ENCODE measurements around the gene PFKFB3.
"Not testable (repeated sequence)": the region's sequence is repeated elsewhere in the genome, so short reads cannot be mapped to it uniquely, and the experiment has no call there.

The PFKFB3 gene

GRCh38 chr10:6202098-6202683 lies 541 bp upstream of the PFKFB3 start:
- no peak for DNase-seq (ENCODE audit: low spot score)

- DNase-seq (ENCODE audit: low spot score), result peak; percentile 91
Observed at GRCh38 chr10:6203331-6204062, 765 bp downstream of the PFKFB3 start.

DNA sequence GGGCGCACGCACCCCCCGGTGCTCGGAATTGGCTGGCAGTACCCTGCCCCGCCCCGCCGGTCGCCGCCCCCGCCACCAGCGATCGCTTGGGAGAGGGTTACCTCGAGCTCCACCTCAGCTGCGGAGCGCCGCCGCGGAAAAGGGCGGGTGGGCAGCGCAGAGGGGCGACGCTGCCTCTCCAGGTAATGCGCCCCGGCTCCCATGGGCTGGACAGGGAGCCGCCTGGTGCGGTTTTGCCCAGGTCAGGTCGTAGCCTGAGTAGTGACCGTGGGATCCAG lies 1.3 kb downstream of the PFKFB3 start:
- peak; percentile 72 for DNase-seq (ENCODE audit: low spot score)

DNA sequence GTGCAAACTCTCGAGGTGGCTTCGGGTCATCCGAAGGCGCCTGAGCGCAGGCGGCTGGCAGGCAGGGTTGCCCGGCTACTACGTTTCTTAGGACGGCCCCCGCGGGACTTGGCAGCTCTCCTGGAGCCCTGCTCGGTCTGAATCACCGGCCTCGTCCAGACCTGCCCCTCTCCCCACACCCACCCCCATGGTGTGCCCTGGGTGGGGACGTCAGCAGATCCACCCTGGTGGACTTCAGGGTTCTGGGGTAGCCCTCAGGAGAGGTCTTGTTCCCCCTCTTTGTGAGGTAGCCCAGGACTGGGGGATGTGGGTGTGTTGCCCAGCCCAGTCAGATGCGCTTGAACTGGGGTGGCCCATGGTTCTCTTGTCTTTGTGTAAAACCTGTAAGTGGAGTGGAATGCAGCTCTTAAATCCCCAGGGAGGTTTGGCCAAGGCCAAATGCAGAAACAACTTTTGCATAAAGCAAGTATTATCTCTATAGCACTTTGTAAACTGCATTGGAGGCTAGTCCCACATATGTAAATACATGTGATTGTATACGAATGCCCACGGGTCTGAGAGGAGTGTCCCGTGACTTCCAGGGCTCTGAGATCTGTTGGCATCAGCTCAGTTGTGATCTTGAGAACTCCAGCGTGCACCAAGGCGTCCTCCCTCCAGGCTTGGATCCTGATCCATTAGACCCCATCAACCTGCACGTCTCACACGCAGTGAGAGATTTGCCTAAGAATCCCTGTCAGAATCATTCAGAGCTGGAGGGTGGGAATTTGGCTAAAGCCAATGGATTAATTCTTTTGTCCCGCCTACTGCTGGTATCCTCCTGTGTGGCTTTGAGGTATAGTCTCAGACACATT lies 1.8 kb downstream of the PFKFB3 start:
- DNase-seq (ENCODE audit: low spot score), result no peak

DNA sequence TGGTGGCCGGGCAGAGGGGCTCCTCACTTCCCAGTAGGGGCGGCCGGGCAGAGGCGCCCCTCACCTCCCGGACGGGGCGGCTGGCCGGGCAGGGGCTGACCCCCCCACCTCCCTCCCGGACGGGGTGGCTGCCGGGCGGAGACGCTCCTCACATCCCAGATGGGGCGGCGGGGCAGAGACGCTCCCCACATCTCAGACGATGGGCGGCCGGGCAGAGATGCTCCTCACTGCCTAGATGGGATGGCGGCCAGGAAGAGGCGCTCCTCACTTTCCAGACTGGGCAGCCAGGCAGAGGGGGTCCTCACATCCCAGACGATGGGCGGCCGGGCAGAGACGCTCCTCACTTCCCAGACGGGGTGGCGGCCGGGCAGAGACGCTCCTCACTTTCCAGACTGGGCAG lies 3.8 kb downstream of the PFKFB3 start:
- DNase-seq (ENCODE audit: low spot score), result not testable (repeated sequence)

GRCh38 chr10:6207658-6208057 lies 4.9 kb downstream of the PFKFB3 start:
- no peak for DNase-seq (ENCODE audit: low spot score)

DNA sequence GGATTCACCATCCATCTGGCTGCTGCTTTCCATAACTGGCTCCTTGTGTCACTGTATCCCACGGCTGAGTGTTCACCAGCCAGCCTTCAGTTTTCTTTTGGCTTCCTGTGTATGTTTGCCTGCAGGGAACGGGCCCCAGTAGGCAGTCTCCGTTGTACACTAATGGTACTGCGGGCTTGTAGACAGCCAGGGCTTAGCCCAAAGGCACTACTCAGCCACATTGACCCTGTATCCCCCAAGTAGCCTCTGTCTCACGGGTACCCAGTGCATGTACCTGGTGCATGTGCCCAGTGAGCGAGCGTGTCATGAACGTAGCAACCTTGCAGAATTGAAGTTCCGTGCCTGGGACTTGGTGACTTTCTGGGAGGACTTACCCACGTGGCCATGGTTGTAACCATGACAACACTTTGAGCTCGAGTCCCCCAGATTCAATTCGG lies 6.1 kb downstream of the PFKFB3 start:
- no peak for DNase-seq (ENCODE audit: low spot score)

GRCh38 chr10:6211341-6211670 lies 8.6 kb downstream of the PFKFB3 start:
- no peak for DNase-seq (ENCODE audit: low spot score)

DNA sequence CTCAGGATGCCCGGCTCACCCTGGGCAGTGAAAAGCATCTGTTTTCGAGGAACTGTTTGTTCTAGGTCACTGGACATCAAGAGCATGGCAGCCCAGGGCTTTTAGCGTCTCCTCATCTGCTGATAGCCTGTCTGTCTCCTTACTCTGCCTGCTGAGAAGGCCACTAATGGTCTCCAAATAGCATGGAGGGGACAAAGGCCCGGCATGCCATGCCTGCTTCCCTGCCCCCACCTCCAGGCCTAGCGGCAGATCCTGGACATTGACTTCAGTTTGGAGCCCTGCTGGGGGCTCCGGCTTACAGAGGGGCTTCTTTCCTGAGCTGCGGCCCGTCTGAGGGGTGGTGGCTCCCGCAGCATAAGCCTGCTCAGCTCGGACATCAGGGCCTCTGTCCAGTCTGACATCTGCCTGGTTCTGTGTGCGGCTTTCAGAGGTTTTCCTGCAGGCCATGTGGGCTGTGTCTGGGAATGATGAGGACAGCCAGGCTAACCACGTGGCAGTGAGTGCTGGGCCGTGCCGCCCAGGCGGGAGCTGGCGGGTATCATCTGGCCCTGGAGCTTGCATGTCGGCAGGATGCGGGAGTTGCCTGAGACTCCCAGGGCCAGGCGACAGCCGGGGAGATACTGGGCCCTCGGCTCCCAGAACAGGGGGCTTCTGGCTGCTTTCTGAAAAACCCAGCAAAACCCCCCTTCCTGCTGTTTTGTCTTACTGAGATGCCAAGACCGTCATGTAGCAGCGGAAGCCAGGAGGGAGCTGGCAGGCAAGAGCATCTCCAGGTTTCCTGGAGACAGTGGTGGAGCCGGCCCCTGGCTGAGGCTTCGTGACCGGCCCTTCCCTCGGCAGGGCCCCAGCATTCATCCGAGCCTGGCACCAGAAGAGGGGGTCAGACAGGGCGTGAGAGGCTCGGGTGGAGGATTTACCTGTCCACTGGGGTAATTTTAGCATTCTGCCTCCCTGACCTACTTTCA lies 9.2 kb downstream of the PFKFB3 start:
- DNase-seq (ENCODE audit: low spot score), result no peak

DNA sequence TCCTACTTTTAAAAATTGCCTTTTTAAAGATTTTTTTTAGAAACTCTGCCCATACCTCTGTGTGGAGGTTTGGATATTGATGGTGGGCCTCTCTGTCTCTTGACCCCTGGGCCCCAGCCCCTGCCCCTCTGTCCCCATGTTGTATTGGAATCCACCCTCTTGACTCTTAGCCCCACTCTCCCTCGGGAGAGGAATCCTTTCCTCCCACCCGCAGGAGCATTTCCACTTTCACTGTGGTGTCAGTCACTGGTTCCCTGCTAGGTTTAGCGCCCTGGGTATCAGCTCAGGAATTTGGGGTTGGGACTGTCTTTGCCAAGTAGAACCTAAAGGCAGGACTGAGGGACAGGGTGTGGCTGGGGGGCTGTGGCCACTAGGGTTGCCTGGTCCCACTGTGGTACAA lies 10.1 kb downstream of the PFKFB3 start:
- DNase-seq (ENCODE audit: low spot score), result no peak

- no peak for DNase-seq (ENCODE audit: low spot score)
Observed at GRCh38 chr10:6213257-6213905, 10.6 kb downstream of the PFKFB3 start.

- DNase-seq (ENCODE audit: low spot score), result no peak
Observed at GRCh38 chr10:6213908-6214307, 11.2 kb downstream of the PFKFB3 start.

GRCh38 chr10:6214612-6215011 lies 11.9 kb downstream of the PFKFB3 start:
- DNase-seq (ENCODE audit: low spot score), result no peak

DNA sequence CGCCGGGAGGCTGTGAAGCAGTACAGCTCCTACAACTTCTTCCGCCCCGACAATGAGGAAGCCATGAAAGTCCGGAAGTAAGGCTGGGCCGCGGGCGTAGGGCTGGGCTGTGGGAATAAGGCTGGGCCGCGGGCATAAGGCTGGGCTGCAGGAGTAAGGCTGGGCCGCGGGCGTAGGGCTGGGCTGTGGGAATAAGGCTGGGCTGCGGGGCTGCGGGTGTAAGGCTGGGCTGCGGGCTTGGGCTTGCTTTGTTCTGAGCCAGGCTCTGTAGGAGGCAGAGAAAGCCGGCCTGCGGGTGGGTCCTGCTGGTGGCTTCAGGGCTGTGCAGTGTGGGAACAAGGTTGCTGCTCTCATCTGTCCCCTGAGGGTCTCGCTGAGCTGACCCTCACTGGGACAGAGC lies 12.5 kb downstream of the PFKFB3 start:
- no peak for DNase-seq (ENCODE audit: low spot score)

- no peak for DNase-seq (ENCODE audit: low spot score)
Observed at GRCh38 chr10:6215683-6216484, 13.2 kb downstream of the PFKFB3 start.

DNA sequence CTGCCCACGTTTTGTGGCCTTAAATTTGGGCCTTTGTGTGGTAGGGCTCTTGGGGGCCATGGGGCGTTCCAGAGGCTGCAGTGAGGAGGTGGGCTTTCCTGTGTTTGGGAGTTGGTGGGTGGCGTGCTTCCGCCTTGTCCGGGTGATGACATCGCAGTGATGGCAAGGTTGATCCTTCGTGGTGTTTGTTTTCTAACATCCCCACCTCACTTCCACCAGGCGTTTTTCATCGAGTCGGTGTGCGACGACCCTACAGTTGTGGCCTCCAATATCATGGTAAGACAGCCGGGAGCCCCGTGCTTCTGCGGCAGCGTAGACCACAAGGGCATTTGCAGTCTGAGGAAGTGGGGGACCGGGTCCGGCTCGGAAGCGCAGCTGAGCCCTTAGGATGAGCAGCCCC lies 14.2 kb downstream of the PFKFB3 start:
- DNase-seq (ENCODE audit: low spot score), result no peak

- no peak for DNase-seq (ENCODE audit: low spot score)
Observed at GRCh38 chr10:6217611-6218010, 14.9 kb downstream of the PFKFB3 start.

DNA sequence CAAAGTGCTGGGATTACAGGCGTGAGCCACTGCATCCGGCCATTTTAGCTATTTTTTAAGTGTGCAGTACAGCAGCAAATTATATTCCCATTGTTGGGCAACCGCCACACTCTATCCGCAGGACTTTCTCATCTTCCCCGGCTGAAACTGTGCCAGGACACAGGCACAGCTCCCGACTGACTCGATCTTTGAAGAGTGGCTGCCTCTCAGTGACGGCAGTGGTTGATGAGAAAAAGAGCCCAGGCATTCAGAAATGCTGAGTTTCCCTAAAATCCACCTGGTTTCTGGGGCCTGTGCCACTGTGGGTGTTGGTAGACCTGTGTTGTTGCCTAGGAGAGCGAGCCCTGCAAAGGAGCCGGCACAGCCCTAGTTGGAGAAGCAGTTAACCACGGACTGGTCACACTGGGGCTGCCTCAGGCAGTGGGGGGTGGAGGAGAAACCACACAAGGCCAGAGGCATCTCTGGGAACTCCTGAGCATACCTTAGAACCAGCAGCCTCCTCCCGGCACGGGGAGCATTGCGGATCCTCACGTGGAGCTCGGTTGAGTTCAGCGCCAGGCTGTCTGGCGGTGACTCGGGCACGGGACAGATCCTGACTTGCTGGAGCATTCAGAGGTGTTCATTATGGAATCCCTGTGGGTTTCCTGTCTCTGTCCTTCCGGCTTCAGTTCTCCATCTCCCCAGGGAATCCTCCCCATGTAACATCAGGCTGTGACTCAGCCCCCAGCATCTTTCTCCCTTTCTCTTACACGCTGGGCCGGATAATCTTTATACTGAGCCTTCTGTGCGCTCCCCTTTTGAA lies 16.2 kb downstream of the PFKFB3 start:
- peak; percentile 91 for DNase-seq (ENCODE audit: low spot score)

- DNase-seq (ENCODE audit: low spot score), result no peak
Observed at GRCh38 chr10:6219494-6219836, 16.7 kb downstream of the PFKFB3 start.
